ENCODE results near the gene SLC35F1.

GRCh38 chr6:117985916-117986315 lies 78.9 kb downstream of the SLC35F1 start:
- TF ChIP-seq YY1 (IDR thresholded peaks at IDR 0.05) (no peak), CTCF (IDR thresholded peaks at IDR 0.05; ENCODE audit: low read depth, low read length, missing input control) (no peak)

Data from liver (tissue), 2 donors.